ENCODE measurements around the gene MEF2A.
A peak's percentile ranks its signal among the peaks of the same experiment; 100 is the strongest.

The MEF2A gene

GRCh38 chr15:99564221-99565048 is 1.3 kb upstream of the MEF2A start:
- DNase-seq, result peak in 1 of 2 experiments; percentile 22

DNA sequence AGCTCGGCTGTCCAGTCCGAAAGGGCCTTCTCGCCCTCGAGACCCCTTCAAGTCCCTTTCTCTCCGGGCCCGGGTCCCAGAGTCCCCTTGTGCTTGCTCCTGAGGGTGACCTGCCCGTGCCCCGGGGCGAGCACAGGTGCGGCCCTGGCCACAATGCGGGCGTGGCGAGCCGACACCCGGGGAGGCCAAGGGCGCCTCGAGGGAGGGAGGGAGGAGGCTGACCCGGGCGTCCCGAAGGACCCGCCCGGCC is 810 bp upstream of the MEF2A start:
- peak; percentile 21 to 55 for DNase-seq

DNA sequence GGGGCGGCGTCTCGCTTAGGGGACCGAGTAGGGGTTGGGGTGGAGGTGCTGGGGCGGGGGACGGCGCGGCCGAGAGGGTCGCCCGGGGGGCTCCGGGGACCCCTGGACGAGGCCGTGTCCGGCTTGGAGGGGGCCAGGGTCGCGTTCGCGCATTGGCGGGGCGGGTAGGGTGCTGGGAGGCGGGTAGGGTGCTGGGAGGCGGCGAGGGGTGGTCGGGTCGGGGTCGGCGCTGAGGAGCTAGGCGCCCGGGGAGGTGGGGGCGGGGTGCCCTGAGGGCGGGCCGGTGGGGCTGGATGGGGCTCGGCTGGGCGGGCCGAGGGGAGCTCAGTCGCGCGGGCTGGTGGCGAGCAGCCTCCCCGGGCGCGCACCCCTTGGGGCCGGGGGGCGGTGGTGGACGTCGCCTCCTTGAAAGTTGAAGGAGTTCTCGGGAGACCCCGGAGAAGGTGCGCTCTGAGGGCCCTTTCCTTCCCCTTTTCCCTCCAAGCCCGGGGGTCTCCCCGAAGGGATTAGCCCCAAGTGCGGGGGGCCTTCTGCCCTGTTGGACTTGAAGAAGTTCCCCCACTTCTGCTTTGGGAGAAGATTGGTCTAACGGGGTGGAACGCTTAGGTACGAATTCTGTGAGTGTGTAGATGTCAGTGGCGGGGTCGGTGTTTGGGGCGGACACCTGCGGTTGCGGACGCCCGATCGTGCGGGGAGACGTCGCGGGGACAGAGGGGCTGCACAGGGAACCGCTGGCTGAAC is 543 bp downstream of the MEF2A start:
- no peak for DNase-seq

DNA sequence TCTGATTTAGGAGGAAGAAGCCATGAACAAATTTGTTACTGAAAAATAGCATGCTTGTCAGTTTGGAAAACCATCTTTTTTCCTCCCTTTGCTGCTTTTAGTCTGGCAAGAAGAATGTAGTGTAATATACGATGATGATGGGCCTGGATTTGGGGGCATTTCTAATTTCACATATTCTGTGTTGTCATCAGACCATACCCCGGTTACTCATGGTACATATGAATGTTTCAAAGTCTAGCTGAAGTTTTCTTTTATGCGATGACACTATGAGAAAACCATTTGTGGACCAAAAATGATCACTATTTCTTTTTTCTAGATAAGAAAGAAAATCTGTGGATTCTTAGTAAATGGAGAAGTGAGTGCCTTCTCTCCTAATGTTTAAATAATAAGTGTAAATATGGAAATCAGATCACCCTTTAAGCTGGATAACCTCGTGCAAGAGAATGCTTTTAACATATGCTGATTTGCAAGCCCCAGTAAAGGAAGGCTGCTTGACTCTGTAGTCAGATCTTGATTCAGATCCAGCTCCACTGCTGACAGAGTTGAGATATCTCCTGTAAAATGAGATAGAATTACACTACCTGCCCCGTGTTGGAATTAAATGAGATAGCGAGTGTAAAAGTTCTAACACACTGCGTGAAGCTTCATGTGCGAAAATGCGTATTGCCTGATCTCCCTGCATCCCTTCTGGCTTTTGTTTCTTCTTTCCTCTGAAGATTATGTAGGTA is 3.0 kb downstream of the MEF2A start:
- DNase-seq, result no peak

- no peak for DNase-seq
Observed at GRCh38 chr15:99571299-99571698, 5.5 kb downstream of the MEF2A start.

DNA sequence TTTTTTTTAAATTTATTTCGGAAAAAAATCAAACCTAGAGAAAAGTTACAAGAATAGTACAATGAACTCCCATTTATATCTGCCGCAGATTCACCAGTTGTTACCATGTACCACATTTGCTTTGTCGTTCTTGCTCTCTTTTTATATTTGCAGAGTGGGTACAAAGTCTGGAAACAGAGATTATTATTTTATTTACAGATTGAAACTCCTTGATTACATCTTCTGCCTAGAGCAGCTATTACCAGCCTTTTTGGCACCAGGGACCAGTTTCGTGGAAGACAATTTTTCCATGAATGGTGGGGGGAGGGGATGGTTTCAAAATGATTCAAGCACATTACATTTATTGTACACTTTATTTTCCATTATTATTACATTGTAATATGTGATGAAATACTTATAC is 8.3 kb downstream of the MEF2A start:
- DNase-seq, result no peak

GRCh38 chr15:99574502-99574901 is 8.7 kb downstream of the MEF2A start:
- no peak for DNase-seq

DNA sequence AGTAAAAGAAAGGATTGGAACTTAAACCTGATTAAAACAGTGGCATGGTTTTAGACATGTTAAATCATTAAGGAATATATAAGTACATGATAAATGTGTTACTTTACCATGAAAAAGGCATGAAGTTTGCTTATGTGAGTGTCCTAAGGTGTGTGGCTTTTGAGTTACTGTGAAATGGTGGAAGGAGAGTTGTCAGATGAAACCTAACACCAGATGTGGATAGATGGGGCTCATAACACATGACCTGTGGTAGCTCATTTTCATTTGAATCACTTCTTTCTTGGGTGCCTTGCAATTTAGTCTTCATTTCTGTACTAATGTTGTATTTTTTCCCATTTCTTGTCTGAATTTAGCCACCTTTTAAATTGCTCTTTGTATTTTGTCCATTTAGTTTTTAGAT is 13.0 kb downstream of the MEF2A start:
- no peak for DNase-seq

GRCh38 chr15:99580076-99580475 is 14.3 kb downstream of the MEF2A start:
- no peak for DNase-seq

DNA sequence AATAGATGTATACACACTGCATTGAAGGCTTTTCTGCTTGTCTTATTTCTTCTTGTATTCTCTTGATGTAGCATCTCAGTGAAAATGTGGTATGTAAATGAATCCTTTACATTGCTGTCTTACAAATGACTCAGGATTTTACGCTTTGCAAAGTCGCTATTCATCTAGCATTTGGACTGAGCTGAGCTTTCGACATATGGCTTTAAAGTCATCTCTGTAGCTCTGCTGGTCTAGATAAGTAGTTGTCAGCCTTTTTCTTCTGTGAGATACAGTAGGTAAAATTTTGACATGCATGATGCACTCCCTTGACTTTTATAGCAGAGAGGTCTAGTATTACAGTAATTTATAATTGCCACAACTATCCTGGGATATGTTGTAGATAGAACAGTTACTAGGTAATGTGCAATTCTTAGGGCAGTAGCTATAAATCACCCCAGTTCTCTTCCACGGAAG is 16.8 kb downstream of the MEF2A start:
- no peak for DNase-seq

DNA sequence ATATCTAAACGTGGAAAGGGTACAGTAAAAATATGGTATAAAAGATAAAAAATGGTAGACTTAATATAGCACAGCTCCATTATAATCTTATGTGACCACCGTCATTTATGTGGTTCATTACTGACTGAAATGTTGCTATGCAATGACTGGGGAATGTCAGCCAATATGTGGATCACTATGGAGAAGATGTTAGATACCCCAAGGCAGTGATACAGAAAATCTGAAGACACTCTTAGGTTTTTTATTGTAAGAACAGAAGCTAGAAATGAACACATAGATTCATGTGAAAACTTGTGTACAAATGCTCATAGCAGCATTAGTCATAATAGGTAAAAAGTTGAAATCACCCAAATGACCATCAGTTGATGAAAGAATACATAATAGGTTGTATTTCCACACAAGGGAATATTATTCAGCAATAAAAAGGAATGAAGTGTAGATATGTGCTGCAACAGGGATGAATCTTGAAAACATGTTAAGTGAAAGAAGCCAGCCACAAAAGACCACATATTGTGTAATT is 18.4 kb downstream of the MEF2A start:
- no peak for DNase-seq

GRCh38 chr15:99586121-99586520 is 20.3 kb downstream of the MEF2A start:
- no peak for DNase-seq

DNA sequence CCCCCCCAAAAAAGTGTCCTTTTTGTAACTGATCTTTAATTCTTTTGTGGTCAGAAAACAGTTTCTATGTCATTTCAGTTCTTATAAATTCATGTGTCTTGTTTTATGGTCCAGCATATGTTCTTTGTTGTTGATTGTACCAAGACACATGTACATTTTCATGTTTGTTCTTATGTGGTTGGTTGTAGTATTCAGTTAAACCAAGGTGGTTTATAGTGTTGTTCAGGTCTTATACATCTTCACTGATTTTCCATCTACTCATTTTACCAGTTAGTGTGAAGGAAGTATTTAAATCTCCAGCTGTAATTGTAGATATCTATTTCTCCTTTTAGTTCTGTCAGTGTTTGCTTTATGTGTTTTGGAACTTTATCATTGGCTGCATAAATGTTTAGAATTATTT is 24.0 kb downstream of the MEF2A start:
- DNase-seq, result no peak

- no peak for DNase-seq
Observed at GRCh38 chr15:99590913-99591646, 25.3 kb downstream of the MEF2A start.

DNA sequence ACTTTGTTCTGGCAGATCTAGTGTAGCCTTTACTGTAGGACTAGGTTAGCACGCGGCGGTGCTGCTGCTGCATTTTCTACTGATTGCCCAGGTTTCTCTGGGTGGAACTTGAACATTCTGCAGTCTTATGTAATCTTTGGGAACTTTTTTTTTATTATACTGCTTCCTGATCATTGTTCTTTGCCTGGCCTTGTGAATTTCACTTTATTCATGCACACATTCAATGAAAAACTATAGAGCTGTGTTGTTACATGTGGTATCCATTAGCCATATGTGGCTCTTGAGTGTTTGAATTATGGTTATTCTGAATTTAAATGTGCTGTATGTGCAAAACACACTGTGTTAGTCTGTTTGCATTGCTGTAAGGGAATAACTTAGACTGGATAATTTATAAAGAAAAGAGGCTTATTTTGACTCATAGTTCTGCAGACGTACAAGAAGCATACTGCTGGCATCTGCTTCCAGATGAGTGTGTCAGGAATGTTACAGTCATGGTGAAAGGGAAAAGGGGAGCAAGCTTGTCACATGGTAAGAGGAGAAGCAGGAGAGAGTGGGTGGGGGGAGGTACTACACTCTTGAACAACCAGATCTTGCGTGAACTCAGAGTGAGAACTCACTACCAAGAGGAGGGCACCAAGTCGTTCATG is 26.5 kb downstream of the MEF2A start:
- no peak for DNase-seq

DNA sequence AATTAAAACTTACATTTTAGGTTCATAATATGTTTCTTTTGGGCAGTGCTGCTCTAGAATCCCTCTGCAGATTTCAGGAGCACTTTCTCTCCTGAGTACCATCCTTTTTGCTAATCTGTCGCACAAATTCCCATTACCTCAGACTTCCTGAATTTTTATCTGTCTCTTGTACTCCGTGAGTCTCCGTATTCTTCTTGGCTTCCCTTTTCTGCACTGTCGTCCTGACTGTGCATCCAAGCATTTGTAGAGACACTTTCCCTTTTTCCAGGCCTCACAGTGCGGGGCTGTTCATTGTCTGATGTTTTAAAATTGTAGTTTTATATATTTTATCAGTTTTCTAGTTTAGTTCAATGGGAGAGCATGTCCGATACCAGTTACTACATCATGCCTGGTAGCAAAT is 27.3 kb downstream of the MEF2A start:
- no peak for DNase-seq

DNA sequence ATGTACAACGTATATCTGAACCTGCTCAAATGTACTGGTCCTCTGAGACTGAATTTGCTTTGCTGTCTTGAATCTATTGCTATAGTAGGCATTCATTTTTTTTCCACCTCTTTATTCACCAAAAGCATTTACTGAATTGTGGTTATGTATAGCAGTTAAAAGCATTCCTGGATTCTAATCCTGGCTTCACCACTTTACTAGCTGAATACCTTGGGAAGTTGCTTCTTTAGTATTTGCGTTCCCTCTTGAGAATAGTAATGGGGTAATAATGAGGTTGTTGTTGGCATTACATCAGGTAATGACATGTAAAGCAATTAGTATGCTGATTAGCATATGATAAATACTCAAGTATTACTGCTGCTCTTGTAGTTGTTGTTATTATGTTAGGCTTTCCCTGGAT is 29.1 kb downstream of the MEF2A start:
- no peak for DNase-seq

DNA sequence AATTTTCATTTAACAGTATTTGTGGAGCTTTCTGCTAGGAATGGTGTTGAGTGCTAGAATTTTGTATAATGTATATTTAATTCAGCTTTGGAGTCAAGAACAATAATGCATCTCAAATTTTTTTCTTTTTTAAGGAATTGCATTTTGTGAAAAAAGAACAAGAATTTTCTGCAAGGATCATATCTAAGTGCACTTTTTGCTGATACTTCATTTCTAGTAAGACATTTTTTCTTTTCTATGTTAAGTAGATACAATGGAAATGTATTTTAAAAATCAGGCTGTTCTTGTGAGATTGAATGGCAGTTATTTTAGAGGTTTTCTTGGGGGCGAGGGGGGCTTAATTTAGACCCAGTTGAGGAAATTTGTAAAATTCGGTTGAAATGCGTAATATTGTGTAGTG is 32.5 kb downstream of the MEF2A start:
- no peak for DNase-seq

DNA sequence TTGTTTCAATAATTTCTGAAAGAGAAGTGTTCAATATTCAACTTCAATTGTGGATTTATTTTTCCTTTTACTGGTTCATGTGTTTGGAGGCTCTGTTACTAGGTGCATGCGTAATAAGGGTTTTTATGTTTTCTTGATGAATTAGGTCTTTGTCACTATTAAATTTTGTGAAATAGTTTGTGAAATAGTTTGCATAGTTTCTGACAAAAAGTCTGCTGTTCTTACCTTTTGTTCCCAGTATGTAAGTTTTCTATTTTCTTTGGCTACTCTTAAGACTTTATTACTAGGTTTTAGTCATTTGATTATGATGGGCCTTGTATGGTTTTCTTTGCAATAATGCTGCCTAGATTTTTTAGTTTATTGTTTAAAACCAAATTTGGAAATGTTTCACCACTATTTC is 38.0 kb downstream of the MEF2A start:
- DNase-seq, result no peak

DNA sequence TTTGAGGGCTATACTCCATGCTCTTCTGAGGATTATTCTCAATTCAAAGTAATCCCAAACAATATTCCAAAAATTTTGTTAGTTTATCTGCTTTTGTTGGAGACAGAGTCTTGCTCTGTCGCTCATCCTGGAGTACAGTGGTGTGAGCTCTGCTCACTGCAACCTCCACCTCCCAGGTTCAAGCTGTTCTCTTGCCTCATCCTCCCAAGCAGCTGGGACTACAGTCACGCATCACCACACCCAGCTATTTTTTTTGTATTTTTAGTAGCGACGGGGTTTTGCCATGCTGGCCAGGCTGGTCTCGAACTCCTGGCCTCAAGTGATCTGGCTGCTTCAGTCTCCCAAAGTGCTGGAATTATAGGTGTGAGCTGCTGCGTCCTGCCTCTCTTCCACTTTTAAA is 39.1 kb downstream of the MEF2A start:
- no peak for DNase-seq

GRCh38 chr15:99605490-99605931 is 39.7 kb downstream of the MEF2A start:
- no peak for DNase-seq

DNA sequence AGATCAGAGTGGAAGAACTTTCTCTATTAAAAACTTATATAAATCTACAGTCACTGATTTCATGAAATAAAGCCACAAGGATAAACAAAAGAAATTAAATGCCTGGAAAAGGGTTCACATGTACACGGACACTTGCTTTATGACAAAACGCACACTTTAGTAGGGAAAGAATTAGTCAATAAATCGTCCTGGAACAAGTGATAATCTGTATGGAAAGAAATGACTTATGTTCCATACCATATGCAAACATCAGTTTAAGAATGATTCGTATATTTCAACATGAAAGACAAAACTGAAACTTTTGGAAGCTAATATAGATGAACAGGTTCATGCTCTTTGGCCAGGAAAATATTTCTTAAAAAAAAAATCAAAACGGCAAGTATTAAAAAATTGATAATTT is 40.2 kb downstream of the MEF2A start:
- DNase-seq, result no peak
